DND-41 (cell line): ENCODE measurements around the gene PITHD1.

ENCODE experiments used
- ATAC-seq: fragments of 200-7000 bp; cut with Tn5 transposase; 3 replicates; pipeline ENCODE4 v1.9.1; 2021; ENCODE audit warnings: low read depth; ENCODE audit not compliant: insufficient read depth
- DNase-seq: peaks from one replicate; pipeline ENCODE4 v3.0.0-alpha.2; 2020
- H2AFZ ChIP-seq: 2 replicates; pipeline ENCODE4 v1.6.0; 2012; ENCODE audit warnings: low read depth, low read length
- H3K27ac ChIP-seq: 2 replicates; pipeline ENCODE4 v1.5.1; 2012; ENCODE audit warnings: low read length, inconsistent platforms
- H3K27me3 ChIP-seq: fragments of 200-600 bp; sonication (generic); 2 replicates; pipeline ENCODE4 v1.6.0; 2012; ENCODE audit warnings: low read length, mild to moderate bottlenecking, inconsistent platforms; ENCODE audit not compliant: insufficient read depth, poor library complexity
- H3K36me3 ChIP-seq: 2 replicates; pipeline ENCODE4 v1.5.1; 2012; ENCODE audit warnings: low read length, inconsistent platforms; ENCODE audit not compliant: insufficient read depth
- H3K4me1 ChIP-seq: 2 replicates; pipeline ENCODE4 v1.5.1; 2012; ENCODE audit warnings: mild to moderate bottlenecking, low read length; ENCODE audit not compliant: insufficient read depth
- H3K4me2 ChIP-seq: 2 replicates; pipeline ENCODE4 v1.6.0; 2012; ENCODE audit warnings: mild to moderate bottlenecking, moderate library complexity, low read length, inconsistent platforms; ENCODE audit not compliant: insufficient read depth
- H3K4me3 ChIP-seq, 2 experiments: fragments of 200-600 bp in 1 of 2; shearing (Covaris generic) in 1 of 2; 2 replicates each; pipeline ENCODE4 v1.5.1; 2012 to 2016; ENCODE audit warnings: inconsistent platforms in 2 of 2, low read length in 2 of 2, mild to moderate bottlenecking in 2 of 2, low read depth in 1 of 2, moderate library complexity in 1 of 2
- H3K79me2 ChIP-seq: 2 replicates; pipeline ENCODE4 v1.6.0; 2012; ENCODE audit warnings: low read length, inconsistent platforms; ENCODE audit not compliant: insufficient read depth
- H3K9ac ChIP-seq: 2 replicates; pipeline ENCODE4 v1.6.0; 2012; ENCODE audit warnings: low read depth, mild to moderate bottlenecking, inconsistent platforms, low read length, moderate library complexity
- H3K9me3 ChIP-seq: 2 replicates; pipeline ENCODE4 v1.5.1; 2012; ENCODE audit warnings: low read length, moderate library complexity, mild to moderate bottlenecking, inconsistent platforms; ENCODE audit not compliant: insufficient read depth, severe bottlenecking
- H4K20me1 ChIP-seq: 2 replicates; pipeline ENCODE4 v1.6.0; 2012; ENCODE audit warnings: low read length; ENCODE audit not compliant: insufficient read depth
- EZH2 ChIP-seq: IDR thresholded peaks from 3 replicates; pipeline ENCODE4 v1.6.1; 2012; ENCODE audit warnings: borderline replicate concordance, low read depth, mild to moderate bottlenecking, moderate library complexity, low read length, inconsistent platforms; ENCODE audit not compliant: severe bottlenecking
- TF ChIP-seq, protein P1 (sequence below): IDR thresholded peaks from 2 replicates; pipeline ENCODE4 v1.5.1; 2012; ENCODE audit warnings: borderline replicate concordance, low read length, moderate library complexity, mild to moderate bottlenecking; ENCODE audit not compliant: poor library complexity, severe bottlenecking; ENCODE audit errors: extremely low read depth

Gene PITHD1

DNA sequence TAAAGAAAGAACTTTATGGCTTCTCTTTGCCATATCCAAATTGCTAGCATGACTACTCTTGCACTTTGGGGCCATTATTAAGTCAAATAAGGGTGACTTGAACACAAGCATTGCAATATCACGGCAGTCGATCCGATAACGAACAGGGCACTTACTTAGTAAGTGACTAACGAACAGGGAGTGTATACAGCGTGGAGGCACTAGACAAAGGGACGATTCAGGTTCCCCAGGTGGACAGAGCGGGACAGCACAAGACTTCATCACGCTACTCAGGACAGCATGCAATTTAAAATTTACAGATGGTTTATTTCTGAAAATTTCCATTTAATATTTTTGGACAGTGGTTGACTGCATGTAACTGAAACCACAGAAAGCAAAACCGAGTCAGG is 5.4 kb upstream of the PITHD1 start:
- H3K79me2 ChIP-seq = peaks cover 19% of the 10 kb centered on the region
- no peak overlapping the region for H3K4me2 ChIP-seq

DNA sequence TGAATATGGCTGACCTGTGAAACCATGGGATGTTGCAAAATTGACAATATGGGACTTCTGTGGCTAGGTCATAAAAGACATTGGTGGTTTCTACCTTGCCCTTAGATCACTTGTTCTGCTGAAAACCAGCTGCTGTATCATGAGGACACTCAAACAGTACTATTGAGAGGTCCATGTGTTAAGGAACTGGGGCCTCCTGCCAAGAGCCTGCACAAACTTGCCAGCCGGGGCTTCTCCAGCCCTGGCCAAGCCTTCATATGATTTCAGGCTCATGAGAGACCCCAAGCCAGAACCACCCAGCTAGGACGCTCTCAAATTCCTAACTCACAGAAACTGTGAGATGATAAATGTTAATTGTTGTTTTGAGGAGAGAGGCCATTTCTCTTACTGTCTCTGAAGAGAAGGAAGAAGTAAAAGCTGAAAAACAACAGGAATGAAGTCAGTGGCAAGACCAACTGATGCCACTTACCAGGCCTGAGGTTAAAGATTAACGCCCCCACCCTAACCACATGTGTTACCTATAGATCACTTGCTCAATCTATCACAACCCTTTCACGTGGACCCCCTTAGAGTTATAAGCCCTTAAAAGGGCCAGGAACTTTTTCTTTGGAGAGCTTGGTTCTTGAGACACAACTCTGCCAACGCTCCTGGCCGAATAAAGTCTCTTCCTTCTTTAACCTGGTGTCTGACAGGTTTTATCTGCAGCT is 3.9 kb upstream of the PITHD1 start:
- no peak overlapping the region for H3K4me2 ChIP-seq
- H3K79me2 ChIP-seq = peaks cover 33% of the 10 kb centered on the region
- peaks cover 11% of the 10 kb centered on the region for H3K36me3 ChIP-seq
- no peaks in the 10 kb centered on the region for H3K9me3 ChIP-seq
- no peaks in the 10 kb centered on the region for H3K27me3 ChIP-seq
- no peak overlapping the region for H2AFZ ChIP-seq
- peaks cover 8% of the 10 kb centered on the region for H4K20me1 ChIP-seq
- H3K4me1 ChIP-seq = peaks cover 25% of the 10 kb centered on the region
- DNase-seq (no peak), ATAC-seq (no peak)
- TF ChIP-seq, protein P1, sequence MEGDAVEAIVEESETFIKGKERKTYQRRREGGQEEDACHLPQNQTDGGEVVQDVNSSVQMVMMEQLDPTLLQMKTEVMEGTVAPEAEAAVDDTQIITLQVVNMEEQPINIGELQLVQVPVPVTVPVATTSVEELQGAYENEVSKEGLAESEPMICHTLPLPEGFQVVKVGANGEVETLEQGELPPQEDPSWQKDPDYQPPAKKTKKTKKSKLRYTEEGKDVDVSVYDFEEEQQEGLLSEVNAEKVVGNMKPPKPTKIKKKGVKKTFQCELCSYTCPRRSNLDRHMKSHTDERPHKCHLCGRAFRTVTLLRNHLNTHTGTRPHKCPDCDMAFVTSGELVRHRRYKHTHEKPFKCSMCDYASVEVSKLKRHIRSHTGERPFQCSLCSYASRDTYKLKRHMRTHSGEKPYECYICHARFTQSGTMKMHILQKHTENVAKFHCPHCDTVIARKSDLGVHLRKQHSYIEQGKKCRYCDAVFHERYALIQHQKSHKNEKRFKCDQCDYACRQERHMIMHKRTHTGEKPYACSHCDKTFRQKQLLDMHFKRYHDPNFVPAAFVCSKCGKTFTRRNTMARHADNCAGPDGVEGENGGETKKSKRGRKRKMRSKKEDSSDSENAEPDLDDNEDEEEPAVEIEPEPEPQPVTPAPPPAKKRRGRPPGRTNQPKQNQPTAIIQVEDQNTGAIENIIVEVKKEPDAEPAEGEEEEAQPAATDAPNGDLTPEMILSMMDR = no peak
- no peak for TF ChIP-seq EZH2
- no peak overlapping the region for H3K27ac ChIP-seq
- no peak overlapping the region for H3K4me3 ChIP-seq
- no peak overlapping the region for H3K9ac ChIP-seq

More for the DNA sequence above, 5.4 kb upstream of the PITHD1 start:
- Histone ChIP-seq H3K36me3 (peaks cover 16% of the 10 kb centered on the region), H2AFZ (no peak overlapping the region), H3K9me3 (no peaks in the 10 kb centered on the region), H3K27ac (no peak overlapping the region), H4K20me1 (no peaks in the 10 kb centered on the region), H3K4me3 (no peak overlapping the region), H3K9ac (no peak overlapping the region), H3K4me1 (peaks cover 19% of the 10 kb centered on the region), H3K27me3 (no peaks in the 10 kb centered on the region)
- DNase-seq = no peak
- no peak for TF ChIP-seq EZH2
- TF ChIP-seq, protein P1 = no peak
- no peak for ATAC-seq

DNA sequence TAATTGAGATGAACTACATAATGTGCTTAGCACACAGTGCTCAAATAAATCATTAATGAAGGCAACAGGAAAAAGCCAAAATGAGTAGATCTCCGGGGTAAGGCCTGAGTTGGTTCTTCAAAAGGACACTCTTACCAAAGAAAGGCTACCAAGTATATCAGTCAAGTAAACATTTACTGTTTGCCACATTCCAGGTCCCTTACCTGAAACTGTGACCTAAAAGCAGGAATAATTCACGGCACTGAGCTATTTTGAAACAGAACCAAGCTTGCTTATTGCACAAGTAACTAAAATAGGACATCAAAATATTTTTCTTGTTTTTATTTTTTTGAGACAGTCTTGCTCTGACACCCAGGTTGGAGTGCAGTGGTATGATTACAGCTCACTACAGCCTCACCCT is 2.0 kb upstream of the PITHD1 start:
- no peaks in the 10 kb centered on the region for H3K9me3 ChIP-seq
- TF ChIP-seq, protein P1 = no peak
- no peak for TF ChIP-seq EZH2
- H3K4me2 ChIP-seq = no peak overlapping the region
- H3K27me3 ChIP-seq = no peaks in the 10 kb centered on the region
- no peak overlapping the region for H3K9ac ChIP-seq
- DNase-seq (no peak), ATAC-seq (no peak)
- no peak overlapping the region for H3K4me3 ChIP-seq
- peaks cover 36% of the 10 kb centered on the region for H3K4me1 ChIP-seq
- H2AFZ ChIP-seq = no peak overlapping the region
- peaks cover 51% of the 10 kb centered on the region for H3K79me2 ChIP-seq
- no peak overlapping the region for H3K27ac ChIP-seq
- H3K36me3 ChIP-seq = peaks cover 22% of the 10 kb centered on the region
- H4K20me1 ChIP-seq = peaks cover 15% of the 10 kb centered on the region
